Measurements from ENCODE around the gene DDHD1.

Gene DDHD1

DNA sequence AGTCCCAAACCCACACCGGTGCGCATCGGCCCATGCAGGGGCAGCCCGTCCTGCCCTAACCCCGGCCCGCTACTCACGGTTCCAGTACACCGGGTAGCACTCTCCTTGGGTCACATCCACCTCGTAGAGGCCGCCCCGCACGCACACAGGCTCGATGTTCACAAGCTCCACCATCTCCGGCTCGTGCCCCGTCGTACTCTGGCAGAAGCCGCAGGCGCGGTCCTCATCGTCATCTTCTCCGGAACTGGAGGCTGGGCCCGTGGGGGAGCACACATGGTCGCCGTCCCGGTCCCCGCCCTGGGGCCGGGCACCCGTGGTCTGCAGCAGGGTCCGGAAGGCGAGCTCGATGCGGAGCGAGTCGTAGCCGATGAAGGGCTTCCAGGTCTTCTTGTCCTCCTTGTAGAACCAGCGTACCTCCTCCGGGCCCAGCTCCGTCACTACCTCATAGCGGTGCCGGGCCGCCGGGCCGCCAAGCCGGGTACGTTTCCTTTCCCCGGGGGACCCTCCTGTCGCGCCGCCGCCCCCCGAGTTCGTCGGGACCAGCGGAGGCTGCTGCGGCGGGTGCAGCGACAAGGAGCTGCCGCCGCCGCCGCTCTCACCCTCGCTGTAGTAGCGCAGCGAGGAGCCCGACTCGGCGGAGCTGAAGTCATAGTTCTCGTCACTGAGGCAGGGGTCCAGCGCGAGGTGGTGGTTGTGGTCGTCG is 788 bp downstream of the DDHD1 start:
- FAIRE-seq, result peak; percentile 80
- peak; percentile 40 for DNase-seq (ENCODE audit: insufficient read length, low spot score)
- TF ChIP-seq TAF1 (IDR thresholded peaks at IDR 0.05; ENCODE audit: low read depth, low read length), result no peak
- TF ChIP-seq POLR2AphosphoS5 (IDR thresholded peaks at IDR 0.05; ENCODE audit: low read depth, low read length), result no peak
- no peak for TF ChIP-seq POU2F2 (IDR thresholded peaks at IDR 0.05; ENCODE audit: low read depth, low read length)

- no peak for TF ChIP-seq PAX5 (IDR thresholded peaks at IDR 0.05; ENCODE audit: insufficient read depth, low read length, severe bottlenecking)
- no peak for TF ChIP-seq TAF1 (IDR thresholded peaks at IDR 0.05; ENCODE audit: low read depth, low read length)
- TF ChIP-seq POU2F2 (IDR thresholded peaks at IDR 0.05; ENCODE audit: low read depth, low read length), result no peak
- TF ChIP-seq POLR2A (IDR thresholded peaks at IDR 0.05; ENCODE audit: low read depth, low read length), result no peak
- no peak for TF ChIP-seq SPI1 (IDR thresholded peaks at IDR 0.05; ENCODE audit: low read depth, low read length)
- no peak for TF ChIP-seq POLR2AphosphoS5 (IDR thresholded peaks at IDR 0.05; ENCODE audit: low read depth, low read length)
- FAIRE-seq, result no peak
Measured at GRCh38 chr14:53151523-53152183, 1.5 kb downstream of the DDHD1 start.

DNA sequence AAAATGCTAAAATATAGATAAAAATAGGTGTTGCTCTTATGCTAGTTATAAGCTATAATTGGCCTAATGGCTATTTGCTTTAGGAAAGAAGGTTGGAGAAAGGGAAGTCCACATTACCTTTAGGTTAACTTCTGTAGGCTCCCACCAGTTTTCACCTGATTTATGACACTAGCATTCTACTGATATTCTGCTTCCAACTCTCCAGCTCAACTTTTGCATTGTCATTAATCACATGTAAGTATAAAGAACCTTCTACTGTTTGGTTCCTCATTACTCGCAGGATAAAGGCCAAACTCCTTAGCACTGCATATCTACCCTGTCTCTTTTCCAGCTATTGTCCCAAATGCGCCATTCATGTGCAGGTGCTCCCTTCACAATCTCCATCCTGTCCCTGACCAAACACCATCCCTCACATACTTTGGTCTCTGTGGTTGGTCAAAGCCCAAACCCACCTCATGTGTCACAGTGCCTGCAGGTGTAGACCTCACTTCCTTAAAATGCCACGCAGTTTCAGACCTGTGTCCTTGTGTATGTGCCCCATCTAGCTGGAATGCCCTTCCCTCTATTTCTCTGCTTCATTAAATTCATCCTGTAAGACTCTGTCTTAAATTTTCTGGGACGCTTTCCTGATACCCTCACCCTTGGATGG is 3.3 kb downstream of the DDHD1 start:
- no peak for TF ChIP-seq POLR2AphosphoS5 (IDR thresholded peaks at IDR 0.05; ENCODE audit: low read depth, low read length)
- TF ChIP-seq SPI1 (IDR thresholded peaks at IDR 0.05; ENCODE audit: low read depth, low read length), result peak; percentile 86
- FAIRE-seq, result peak; percentile 80

More at GRCh38 chr14:53151523-53152183, 1.5 kb downstream of the DDHD1 start:
- DNase-seq (ENCODE audit: insufficient read length, low spot score), result no peak

GRCh38 chr14:53148671-53149070 is 4.5 kb downstream of the DDHD1 start:
- TF ChIP-seq POLR2A (IDR thresholded peaks at IDR 0.05; ENCODE audit: low read depth, low read length) (no peak), POU2F2 (IDR thresholded peaks at IDR 0.05; ENCODE audit: low read depth, low read length) (no peak), PAX5 (IDR thresholded peaks at IDR 0.05; ENCODE audit: insufficient read depth, low read length, severe bottlenecking) (no peak), TAF1 (IDR thresholded peaks at IDR 0.05; ENCODE audit: low read depth, low read length) (no peak), POLR2AphosphoS5 (IDR thresholded peaks at IDR 0.05; ENCODE audit: low read depth, low read length) (no peak), SPI1 (IDR thresholded peaks at IDR 0.05; ENCODE audit: low read depth, low read length) (no peak)
- peak; percentile 68 for FAIRE-seq
- no peak for DNase-seq (ENCODE audit: insufficient read length, low spot score)

More for the DNA sequence above, 3.3 kb downstream of the DDHD1 start:
- no peak for DNase-seq (ENCODE audit: insufficient read length, low spot score)

DNA sequence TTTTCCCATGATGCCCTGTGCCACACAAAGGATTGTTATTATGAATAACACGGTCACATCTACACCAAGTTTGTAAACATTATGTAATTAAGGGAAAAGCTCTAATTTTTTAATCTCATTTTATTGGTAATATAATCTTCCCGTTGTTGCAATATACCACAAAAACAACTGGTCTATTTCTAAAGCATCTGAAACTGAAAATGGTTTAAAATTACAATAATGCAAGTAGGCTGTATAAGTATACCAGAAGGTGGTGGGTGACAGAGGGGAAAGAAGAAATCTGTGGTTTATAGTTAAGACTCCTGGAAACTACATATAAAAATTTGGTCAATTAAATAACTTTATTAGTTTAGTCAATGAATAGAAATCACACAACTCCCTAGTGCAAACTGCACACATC is 5.2 kb downstream of the DDHD1 start:
- FAIRE-seq (no peak), DNase-seq (ENCODE audit: insufficient read length, low spot score) (no peak)
- TF ChIP-seq POLR2A (IDR thresholded peaks at IDR 0.05; ENCODE audit: low read depth, low read length) (no peak), TAF1 (IDR thresholded peaks at IDR 0.05; ENCODE audit: low read depth, low read length) (no peak), PAX5 (IDR thresholded peaks at IDR 0.05; ENCODE audit: insufficient read depth, low read length, severe bottlenecking) (no peak), POLR2AphosphoS5 (IDR thresholded peaks at IDR 0.05; ENCODE audit: low read depth, low read length) (no peak), POU2F2 (IDR thresholded peaks at IDR 0.05; ENCODE audit: low read depth, low read length) (no peak), SPI1 (IDR thresholded peaks at IDR 0.05; ENCODE audit: low read depth, low read length) (no peak)

- TF ChIP-seq SPI1 (IDR thresholded peaks at IDR 0.05; ENCODE audit: low read depth, low read length), result no peak
- TF ChIP-seq POU2F2 (IDR thresholded peaks at IDR 0.05; ENCODE audit: low read depth, low read length), result peak; percentile 88
- FAIRE-seq (no peak), DNase-seq (ENCODE audit: insufficient read length, low spot score) (no peak)
Measured at GRCh38 chr14:53147208-53147607, 5.9 kb downstream of the DDHD1 start.

GRCh38 chr14:53146739-53147138 is 6.4 kb downstream of the DDHD1 start:
- TF ChIP-seq POLR2A (IDR thresholded peaks at IDR 0.05; ENCODE audit: low read depth, low read length), result no peak
- TF ChIP-seq TAF1 (IDR thresholded peaks at IDR 0.05; ENCODE audit: low read depth, low read length), result no peak
- TF ChIP-seq SPI1 (IDR thresholded peaks at IDR 0.05; ENCODE audit: low read depth, low read length), result no peak
- no peak for TF ChIP-seq POU2F2 (IDR thresholded peaks at IDR 0.05; ENCODE audit: low read depth, low read length)
- TF ChIP-seq POLR2AphosphoS5 (IDR thresholded peaks at IDR 0.05; ENCODE audit: low read depth, low read length), result no peak
- no peak for TF ChIP-seq PAX5 (IDR thresholded peaks at IDR 0.05; ENCODE audit: insufficient read depth, low read length, severe bottlenecking)
- DNase-seq (ENCODE audit: insufficient read length, low spot score) (no peak), FAIRE-seq (no peak)

DNA sequence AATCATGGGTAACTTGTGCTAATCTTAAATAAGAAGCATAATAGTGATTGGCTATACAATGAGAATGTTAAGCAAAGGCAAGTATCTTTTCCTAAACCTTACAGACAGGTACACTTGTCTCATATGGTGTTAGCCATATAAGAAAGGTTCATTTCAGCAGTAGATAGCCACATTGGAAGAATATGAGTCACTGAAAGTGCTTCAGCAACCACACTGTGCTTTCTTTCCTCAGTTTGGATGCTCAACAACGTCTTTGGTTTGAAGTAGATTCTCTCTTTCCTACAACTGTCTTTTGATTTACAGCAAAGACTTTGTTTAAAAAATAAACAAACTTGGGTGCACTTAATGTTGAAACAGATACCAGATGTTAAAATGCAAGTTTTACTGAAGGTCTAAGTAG is 8.9 kb downstream of the DDHD1 start:
- TF ChIP-seq TAF1 (IDR thresholded peaks at IDR 0.05; ENCODE audit: low read depth, low read length) (no peak), POLR2AphosphoS5 (IDR thresholded peaks at IDR 0.05; ENCODE audit: low read depth, low read length) (no peak), POU2F2 (IDR thresholded peaks at IDR 0.05; ENCODE audit: low read depth, low read length) (no peak), POLR2A (IDR thresholded peaks at IDR 0.05; ENCODE audit: low read depth, low read length) (no peak), SPI1 (IDR thresholded peaks at IDR 0.05; ENCODE audit: low read depth, low read length) (no peak), PAX5 (IDR thresholded peaks at IDR 0.05; ENCODE audit: insufficient read depth, low read length, severe bottlenecking) (no peak)
- DNase-seq (ENCODE audit: insufficient read length, low spot score) (no peak), FAIRE-seq (peak; percentile 95)

DNA sequence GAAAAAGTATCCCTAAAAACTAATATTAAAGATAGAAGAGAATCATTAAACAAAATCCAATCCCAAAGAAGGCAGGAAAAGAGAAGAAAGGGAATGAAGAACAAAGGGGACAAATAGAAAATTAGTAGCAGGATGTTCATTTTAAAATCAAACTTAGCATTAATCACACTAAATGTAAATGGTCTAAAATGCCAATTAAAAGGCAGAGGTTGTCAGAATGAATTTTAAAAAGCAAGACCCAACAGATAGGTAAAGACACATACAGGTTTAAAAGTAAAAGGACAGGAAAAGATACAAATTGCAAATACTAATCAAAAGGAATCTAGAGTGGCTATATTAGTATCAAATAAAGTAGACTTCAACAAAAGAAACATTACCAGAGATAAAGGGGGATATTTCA is 12.5 kb downstream of the DDHD1 start:
- no peak for FAIRE-seq
- no peak for DNase-seq (ENCODE audit: insufficient read length, low spot score)
- no peak for TF ChIP-seq TAF1 (IDR thresholded peaks at IDR 0.05; ENCODE audit: low read depth, low read length)
- TF ChIP-seq POLR2AphosphoS5 (IDR thresholded peaks at IDR 0.05; ENCODE audit: low read depth, low read length), result no peak
- TF ChIP-seq PAX5 (IDR thresholded peaks at IDR 0.05; ENCODE audit: insufficient read depth, low read length, severe bottlenecking), result no peak
- no peak for TF ChIP-seq SPI1 (IDR thresholded peaks at IDR 0.05; ENCODE audit: low read depth, low read length)
- TF ChIP-seq POLR2A (IDR thresholded peaks at IDR 0.05; ENCODE audit: low read depth, low read length), result no peak
- no peak for TF ChIP-seq POU2F2 (IDR thresholded peaks at IDR 0.05; ENCODE audit: low read depth, low read length)

Measured in GM12891 (cell line).